Keratinocyte (primary cell): Measurements from ENCODE around the gene SCRG1. TPM values are rescaled to one million over a fixed set of nuclear protein-coding genes. Genes with fewer than 3 reads are reported as not detected.

ENCODE experiments used
- DNase-seq: peaks from one replicate; pipeline ENCODE4 v3.0.0-alpha.2; 2011; ENCODE audit warnings: low read depth, missing footprints, low spot score
- FAIRE-seq: peaks from 2 replicates; lab custom pipeline; 2011; peaks lifted over from hg19 to GRCh38; lab: Jason Lieb, UNC
- H2AFZ ChIP-seq: 2 replicates; pipeline ENCODE4 v1.6.0; 2012; ENCODE audit warnings: low read length, control low read depth, inconsistent platforms; ENCODE audit not compliant: control insufficient read depth
- H3K27ac ChIP-seq: 2 replicates; pipeline ENCODE4 v1.5.1; 2011; ENCODE audit warnings: low read length; ENCODE audit not compliant: control insufficient read depth, insufficient read depth
- H3K27me3 ChIP-seq: 3 replicates; pipeline ENCODE4 v1.6.0; 2011; ENCODE audit warnings: low read length; ENCODE audit not compliant: control insufficient read depth, insufficient read depth; ENCODE audit errors: extremely low read depth
- H3K36me3 ChIP-seq, 2 experiments: 2 replicates in 1 of 2; 3 replicates in 1 of 2; pipeline ENCODE4 v1.5.1; 2011; ENCODE audit warnings: low read length in 2 of 2, mild to moderate bottlenecking in 1 of 2; ENCODE audit not compliant: control insufficient read depth in 2 of 2, insufficient read depth in 2 of 2; ENCODE audit errors: extremely low read depth in 1 of 2
- H3K4me1 ChIP-seq: 3 replicates; pipeline ENCODE4 v1.5.1; 2011; ENCODE audit warnings: low read length; ENCODE audit not compliant: control insufficient read depth, insufficient read depth; ENCODE audit errors: extremely low read depth
- H3K4me2 ChIP-seq: 3 replicates; pipeline ENCODE4 v1.6.0; 2011; ENCODE audit warnings: low read depth, low read length; ENCODE audit not compliant: control insufficient read depth, insufficient read depth; ENCODE audit errors: extremely low read depth
- H3K4me3 ChIP-seq, 3 experiments: fragments of 200-600 bp in 1 of 3; sonication (generic) in 1 of 3; 2 replicates in 2 of 3; 3 replicates in 1 of 3; pipeline ENCODE4 v1.5.1; 2011 to 2016; ENCODE audit warnings: low read length in 3 of 3, mild to moderate bottlenecking in 3 of 3, control low read depth in 2 of 3, inconsistent platforms in 1 of 3, low read depth in 1 of 3, mixed read lengths in 1 of 3, mixed run types in 1 of 3, moderate library complexity in 1 of 3; ENCODE audit not compliant: control insufficient read depth in 2 of 3, insufficient read depth in 2 of 3; ENCODE audit errors: extremely low read depth in 1 of 3
- H3K79me2 ChIP-seq: 2 replicates; pipeline ENCODE4 v1.6.0; 2012; ENCODE audit warnings: low read length; ENCODE audit not compliant: control insufficient read depth, insufficient read depth
- H3K9ac ChIP-seq: 3 replicates; pipeline ENCODE4 v1.6.0; 2011; ENCODE audit warnings: low read length; ENCODE audit not compliant: control insufficient read depth, insufficient read depth; ENCODE audit errors: extremely low read depth
- H3K9me1 ChIP-seq: 3 replicates; pipeline ENCODE4 v1.6.0; 2011; ENCODE audit warnings: low read length; ENCODE audit not compliant: control insufficient read depth, insufficient read depth; ENCODE audit errors: extremely low read depth
- H3K9me3 ChIP-seq: 2 replicates; pipeline ENCODE4 v1.5.1; 2012; ENCODE audit warnings: low read depth, low read length; ENCODE audit not compliant: control insufficient read depth
- H4K20me1 ChIP-seq: 3 replicates; pipeline ENCODE4 v1.6.0; 2011; ENCODE audit warnings: low read length; ENCODE audit not compliant: control insufficient read depth, insufficient read depth; ENCODE audit errors: extremely low read depth
- CTCF ChIP-seq, 3 experiments: IDR thresholded peaks in 1 of 3; conservative IDR thresholded peaks in 1 of 3; optimal IDR thresholded peaks in 1 of 3; 2 replicates in 2 of 3; 3 replicates in 1 of 3; pipeline versions ENCODE3 to v1.5.1; 2011; ENCODE audit warnings: low read length in 3 of 3, mild to moderate bottlenecking in 3 of 3, moderate library complexity in 2 of 3, control low read depth in 1 of 3, inconsistent platforms in 1 of 3; ENCODE audit not compliant: insufficient read depth in 2 of 3; ENCODE audit errors: extremely low read depth in 1 of 3
- EZH2 ChIP-seq: IDR thresholded peaks from one replicate; pipeline ENCODE4 v1.6.1; 2012; ENCODE audit warnings: inconsistent platforms, mild to moderate bottlenecking, low read length, moderate library complexity
- dilution Hi-C: fragments of 300-500 bp; cut with MboI; formaldehyde crosslinking; loops from one replicate; pipeline ENCODE4 v1.7.0; 2020; ENCODE audit warnings: low sequenced_read_pairs; ENCODE audit not compliant: extremely low pct_ligation_motif_present
- polyA plus RNA-seq, 5 experiments: library from polyadenylated mRNA; depleted of rRNA in 3 of 5; stranded (reverse) in 3 of 5; stranded (forward) in 1 of 5; unstranded in 1 of 5; fragments of >200 nt; gene quantifications; 1 replicate in 1 of 5; 2 replicates in 3 of 5; 3 replicates in 1 of 5; pipeline versions ENCODE4 v1.2.1 to v1.2.3, GENCODE V29; 2011 to 2012; ENCODE audit warnings: missing spikeins in 2 of 5, low read depth in 1 of 5, low replicate concordance in 1 of 5

Gene SCRG1
- polyA plus RNA-seq, 1 donor (not counting 4 experiments of a cell fraction or from before 2014, with no cell fraction given), result not detected

DNA sequence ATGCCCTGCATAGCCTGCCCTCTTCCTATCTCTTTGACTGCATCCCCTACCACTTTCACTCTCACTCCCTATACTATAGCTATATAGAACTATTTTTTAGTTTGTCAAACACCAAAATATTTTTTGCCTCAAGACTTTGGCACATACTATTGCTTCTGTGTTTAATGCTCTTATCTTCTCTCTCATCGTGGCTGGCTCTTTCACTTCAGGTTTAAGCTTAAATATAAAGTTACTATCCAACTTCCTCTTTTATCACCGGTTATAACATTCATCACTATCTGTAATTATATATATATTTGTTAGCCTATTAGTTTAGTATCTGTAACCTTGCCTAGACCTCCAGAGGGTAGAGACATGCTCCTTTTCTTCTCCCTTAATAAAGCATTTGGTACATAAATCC, 53.3 kb downstream of the SCRG1 start:
- DNase-seq, result no peak
- H3K27ac ChIP-seq, result no peak overlapping the region
- no peaks in the 10 kb centered on the region for H3K4me1 ChIP-seq
- no peaks in the 10 kb centered on the region for H3K27me3 ChIP-seq
- no peaks in the 10 kb centered on the region for H3K9me1 ChIP-seq
- no peaks in the 10 kb centered on the region for H3K9me3 ChIP-seq
- no peak overlapping the region for H3K4me3 ChIP-seq
- H3K36me3 ChIP-seq, result no peaks in the 10 kb centered on the region
- no peak overlapping the region for H3K4me2 ChIP-seq
- H3K9ac ChIP-seq, result no peak overlapping the region
- H4K20me1 ChIP-seq, result no peaks in the 10 kb centered on the region
- H3K79me2 ChIP-seq, result no peaks in the 10 kb centered on the region
- TF ChIP-seq EZH2 (no peak), CTCF (optimal IDR thresholded peaks at IDR 0.05 in 1 of 3, IDR thresholded peaks at IDR 0.05 in 1 of 3, conservative IDR thresholded peaks at IDR 0.05 in 1 of 3; ENCODE audit: extremely low read depth in 1 of 3, insufficient read depth in 2 of 3, low read length in 3 of 3) (no peak)
- H2AFZ ChIP-seq, result peak overlapping the region; percentile 24
- FAIRE-seq, result no peak
- dilution Hi-C loops, result no loop called here

GRCh38 chr4:173343832-173344397, 55.0 kb downstream of the SCRG1 start:
- H3K27me3 ChIP-seq, result no peaks in the 10 kb centered on the region
- DNase-seq (no peak), FAIRE-seq (no peak)
- H3K9ac ChIP-seq, result no peak overlapping the region
- H3K4me1 ChIP-seq, result no peaks in the 10 kb centered on the region
- H3K27ac ChIP-seq, result no peak overlapping the region
- no peaks in the 10 kb centered on the region for H3K79me2 ChIP-seq
- H4K20me1 ChIP-seq, result no peaks in the 10 kb centered on the region
- dilution Hi-C loops, result no loop called here
- H3K36me3 ChIP-seq, result no peaks in the 10 kb centered on the region
- H3K9me3 ChIP-seq, result no peaks in the 10 kb centered on the region
- H3K9me1 ChIP-seq, result no peaks in the 10 kb centered on the region
- H2AFZ ChIP-seq, result no peak overlapping the region
- TF ChIP-seq EZH2 (no peak), CTCF (optimal IDR thresholded peaks at IDR 0.05 in 1 of 3, IDR thresholded peaks at IDR 0.05 in 1 of 3, conservative IDR thresholded peaks at IDR 0.05 in 1 of 3; ENCODE audit: extremely low read depth in 1 of 3, insufficient read depth in 2 of 3, low read length in 3 of 3) (no peak)
- H3K4me2 ChIP-seq, result no peak overlapping the region
- H3K4me3 ChIP-seq, result no peak overlapping the region
